RWPE1 (cell line): ENCODE results near the gene ERGIC1.

Experiments used
- CTCF ChIA-PET: fragments of 350-600 bp; sonication (Branson Sonifier 250); formaldehyde crosslinking; extraction: SDS; loops from one replicate; lab custom pipeline; 2021; lab: Yijun Ruan, JAX
- POLR2A ChIA-PET: fragments of 400-600 bp; formaldehyde crosslinking; extraction: SDS; loops from one replicate; lab custom pipeline; 2020; ENCODE audit warnings: antibody characterized with exemption; ENCODE audit not compliant: low non-redundant PET; lab: Yijun Ruan, JAX
- DNase-seq: peaks from one replicate; pipeline ENCODE4 v3.0.0; 2012; ENCODE audit warnings: low spot score
- H3K27ac ChIP-seq: fragments of 450-650 bp; 2 replicates; pipeline ENCODE4 v1.5.1; 2017
- TF ChIP-seq, protein P1 (sequence below): fragments of 450-650 bp; conservative IDR thresholded peaks from 2 replicates; pipeline ENCODE4 v1.5.1; 2017; ENCODE audit warnings: low read depth, mild to moderate bottlenecking

ERGIC1 gene

GRCh38 chr5:172988276-172988675, 154.2 kb downstream of the ERGIC1 start:
- H3K27ac ChIP-seq: no peak overlapping the region
- ChIA-PET POLR2A (no interaction called here), CTCF (interaction anchor here (0.8 kb wide), 1 partner anchor 11 kb away, joined by 4 read pairs; no protein-coding TSS in a partner anchor)
- no peak for DNase-seq
- TF ChIP-seq, protein P1, sequence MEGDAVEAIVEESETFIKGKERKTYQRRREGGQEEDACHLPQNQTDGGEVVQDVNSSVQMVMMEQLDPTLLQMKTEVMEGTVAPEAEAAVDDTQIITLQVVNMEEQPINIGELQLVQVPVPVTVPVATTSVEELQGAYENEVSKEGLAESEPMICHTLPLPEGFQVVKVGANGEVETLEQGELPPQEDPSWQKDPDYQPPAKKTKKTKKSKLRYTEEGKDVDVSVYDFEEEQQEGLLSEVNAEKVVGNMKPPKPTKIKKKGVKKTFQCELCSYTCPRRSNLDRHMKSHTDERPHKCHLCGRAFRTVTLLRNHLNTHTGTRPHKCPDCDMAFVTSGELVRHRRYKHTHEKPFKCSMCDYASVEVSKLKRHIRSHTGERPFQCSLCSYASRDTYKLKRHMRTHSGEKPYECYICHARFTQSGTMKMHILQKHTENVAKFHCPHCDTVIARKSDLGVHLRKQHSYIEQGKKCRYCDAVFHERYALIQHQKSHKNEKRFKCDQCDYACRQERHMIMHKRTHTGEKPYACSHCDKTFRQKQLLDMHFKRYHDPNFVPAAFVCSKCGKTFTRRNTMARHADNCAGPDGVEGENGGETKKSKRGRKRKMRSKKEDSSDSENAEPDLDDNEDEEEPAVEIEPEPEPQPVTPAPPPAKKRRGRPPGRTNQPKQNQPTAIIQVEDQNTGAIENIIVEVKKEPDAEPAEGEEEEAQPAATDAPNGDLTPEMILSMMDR: no peak

DNA sequence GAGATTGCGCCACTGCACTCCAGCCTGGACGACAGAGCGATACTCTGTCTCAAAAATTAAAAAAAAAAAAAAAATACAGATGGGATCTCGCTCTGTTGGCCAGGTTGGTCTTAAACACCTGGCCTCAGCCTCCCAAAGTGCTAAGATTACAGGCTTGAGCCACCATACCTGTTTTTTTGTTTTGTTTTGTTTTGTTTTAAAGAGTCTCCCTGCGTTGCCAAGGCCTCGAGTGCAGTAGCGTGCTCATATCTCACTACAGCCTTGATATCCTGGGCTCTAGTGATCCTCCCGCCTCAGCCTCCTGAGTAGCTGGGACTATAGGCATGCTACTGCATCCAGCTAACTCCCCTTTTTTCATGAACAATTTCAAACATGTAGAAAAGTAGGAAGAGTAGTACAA, 156.7 kb downstream of the ERGIC1 start:
- ChIA-PET POLR2A (no interaction called here), CTCF (interaction anchor here (0.6 kb wide), 1 partner anchor 628 kb away, joined by 4 read pairs; no protein-coding TSS in a partner anchor)
- no peak for DNase-seq

DNA sequence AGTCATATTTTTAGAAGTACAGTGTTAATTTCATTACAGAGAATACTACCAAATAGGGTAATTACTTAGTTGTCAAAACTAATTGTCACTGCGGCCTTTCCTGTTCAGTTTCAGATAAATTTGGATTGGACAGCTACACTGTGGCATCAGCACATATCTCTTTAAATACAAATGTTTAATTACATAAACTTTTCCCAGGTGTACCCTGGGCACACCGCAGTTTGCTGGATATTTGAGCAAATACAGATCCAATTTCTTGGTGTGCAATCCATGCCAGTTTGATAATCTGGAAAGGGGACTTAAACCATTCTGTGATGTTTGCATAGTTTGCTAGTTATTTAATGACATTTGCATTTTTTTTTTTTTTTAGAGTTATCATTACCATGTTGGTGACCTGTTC, 160.4 kb downstream of the ERGIC1 start:
- CTCF ChIA-PET: interaction anchor here (0.6 to 2.3 kb wide), 2 partner anchors 10 to 55 kb away, joined by 6 to 7 read pairs; partner anchors contain the start of gene ATP6V0E1
- POLR2A ChIA-PET: no interaction called here
- TF ChIP-seq, protein P1: no peak
- no peak overlapping the region for H3K27ac ChIP-seq
- no peak for DNase-seq

More for the DNA sequence above, 156.7 kb downstream of the ERGIC1 start:
- TF ChIP-seq, protein P1: no peak
- no peak overlapping the region for H3K27ac ChIP-seq

DNA sequence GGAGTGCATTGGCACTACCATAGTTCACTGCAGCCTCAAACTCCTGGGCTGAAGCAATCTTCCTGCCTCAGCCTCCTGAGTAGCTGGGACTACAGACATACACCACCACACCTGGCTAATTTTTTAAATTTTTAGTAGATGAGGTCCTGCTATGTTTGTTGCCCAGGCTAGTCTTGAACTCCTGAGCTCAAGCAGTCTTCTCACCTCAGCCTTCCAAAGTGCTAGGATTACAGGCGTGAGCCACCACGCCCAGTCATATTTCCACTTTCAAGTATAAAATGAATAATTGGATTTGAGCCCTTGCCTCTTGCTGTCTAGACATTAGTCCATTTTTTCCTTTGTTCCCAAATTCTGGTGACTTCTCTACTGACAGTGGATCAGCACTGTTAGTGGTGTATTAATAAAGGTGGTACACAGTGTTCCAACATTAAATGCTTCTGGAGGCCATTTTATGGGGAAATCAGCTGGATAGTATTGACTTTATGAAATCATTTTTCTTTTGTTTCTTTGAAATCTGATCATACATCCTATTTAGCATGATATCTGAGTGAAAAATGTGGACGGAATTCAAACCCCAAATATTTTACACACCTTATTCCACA, 165.4 kb downstream of the ERGIC1 start:
- no peak for DNase-seq
- peak overlapping the region; percentile 54 for H3K27ac ChIP-seq
- TF ChIP-seq, protein P1: no peak
- ChIA-PET CTCF (interaction anchor here (0.7 kb wide), 1 partner anchor 38 kb away, joined by 4 read pairs; no protein-coding TSS in a partner anchor), POLR2A (no interaction called here)

- ChIA-PET CTCF (interaction anchor here (0.7 kb wide), 1 partner anchor 38 kb away, joined by 4 read pairs; no protein-coding TSS in a partner anchor), POLR2A (no interaction called here)
- no peak overlapping the region for H3K27ac ChIP-seq
- TF ChIP-seq, protein P1: no peak
- DNase-seq: no peak
Observed at GRCh38 chr5:172999974-173000373, 165.9 kb downstream of the ERGIC1 start.

- no peak for DNase-seq
- ChIA-PET POLR2A (no interaction called here), CTCF (interaction anchor here (0.8 kb wide), 1 partner anchor 37 kb away, joined by 3 read pairs; no protein-coding TSS in a partner anchor)
- no peak overlapping the region for H3K27ac ChIP-seq
- TF ChIP-seq, protein P1: no peak
Observed at GRCh38 chr5:173001229-173001841, 167.3 kb downstream of the ERGIC1 start.
